DOHH2 (cell line): ENCODE results near the gene RAI1.

Source experiments
- CTCF ChIP-seq: fragments of 200-600 bp; sonication (generic); IDR thresholded peaks from one replicate; pipeline ENCODE4 v1.5.1; 2014; ENCODE audit warnings: antibody characterized with exemption, mild to moderate bottlenecking, low read depth, low read length; ENCODE audit not compliant: poor library complexity, severe bottlenecking
- EZH2phosphoT487 ChIP-seq: fragments of 200-600 bp; sonication (generic); IDR thresholded peaks from 2 replicates; pipeline ENCODE4 v1.6.1; 2017; ENCODE audit warnings: borderline replicate concordance, mild to moderate bottlenecking, antibody characterized with exemption, low read length, moderate library complexity, mixed read lengths

DNA sequence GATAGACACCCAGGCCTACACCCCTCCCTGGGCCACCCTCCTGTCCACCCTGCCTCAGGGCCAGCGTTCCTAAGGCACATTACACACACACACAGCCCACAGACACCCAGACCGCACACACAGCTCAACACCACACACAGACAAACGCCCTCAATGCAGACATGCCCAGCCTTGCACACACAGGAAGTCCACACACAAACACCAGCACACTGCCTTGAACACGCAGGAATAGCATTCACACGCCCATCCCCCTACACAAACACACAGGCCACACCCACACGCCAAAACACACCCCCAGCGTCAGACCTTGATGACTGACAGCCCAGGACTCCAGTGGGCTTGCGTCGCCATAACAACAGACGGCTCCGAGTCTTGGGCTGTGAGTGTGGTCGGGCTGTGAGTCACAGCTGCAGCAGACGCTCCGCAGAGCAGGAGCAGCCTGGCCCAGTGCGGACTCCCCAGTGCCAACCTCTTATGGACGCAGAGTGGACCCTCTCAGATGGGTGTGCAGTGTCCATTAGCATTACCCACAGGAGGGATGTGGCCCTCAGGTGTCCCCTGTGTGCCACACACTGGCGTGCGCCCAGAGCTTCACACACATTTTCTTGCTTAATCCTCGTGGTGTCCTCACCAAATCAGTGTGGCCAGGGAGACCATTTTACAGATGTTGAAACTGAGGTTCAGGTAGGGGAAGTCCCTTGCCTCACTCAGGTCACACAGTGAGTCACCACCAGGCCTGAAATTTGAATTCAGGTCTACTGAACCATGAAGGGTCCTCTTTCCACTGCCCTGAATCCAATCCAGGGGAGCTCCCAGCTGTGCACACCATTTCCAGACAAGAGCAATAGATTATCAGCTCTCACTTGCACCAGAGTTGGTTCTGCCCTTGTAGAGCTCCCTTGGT lies 17.8 kb upstream of the RAI1 start:
- TF ChIP-seq CTCF (no peak), EZH2phosphoT487 (no peak)
